Adipose tissue (tissue), 3 donors: ENCODE data around the gene IGSF1. TPM values are rescaled to one million over a fixed set of nuclear protein-coding genes. Genes with fewer than 3 reads are reported as not detected.

Experiments used
- polyA plus RNA-seq, 3 donors: library from polyadenylated mRNA; stranded (reverse); fragments of 200-250 nt; gene quantifications; one replicate each; pipeline ENCODE4 v1.2.3, GENCODE V29; 2013
- donor health status: healthy with polysubstance abuse.
- donor health status: Bipolar disorder and iron deficiency.
- donor health status: healthy.

Gene IGSF1
- polyA plus RNA-seq, 3 donors: 0.30 to 0.43 TPM; not detected in 1

Other genes with a start within 250 kb of the IGSF1 start
- gene ARHGAP36, start 231.0 kb downstream of the IGSF1 start, polyA plus RNA-seq: not detected